GM12801 (cell line): Measurements from ENCODE around the gene PLPPR3.

Experiments used
- CTCF ChIP-seq: IDR thresholded peaks from one replicate; pipeline ENCODE4 v1.5.1; 2011; ENCODE audit warnings: control low read depth; ENCODE audit not compliant: insufficient read length; ENCODE audit errors: extremely low read depth

Gene PLPPR3

GRCh38 chr19:788686-788982, 33.1 kb downstream of the PLPPR3 start:
- TF ChIP-seq CTCF = no peak

DNA sequence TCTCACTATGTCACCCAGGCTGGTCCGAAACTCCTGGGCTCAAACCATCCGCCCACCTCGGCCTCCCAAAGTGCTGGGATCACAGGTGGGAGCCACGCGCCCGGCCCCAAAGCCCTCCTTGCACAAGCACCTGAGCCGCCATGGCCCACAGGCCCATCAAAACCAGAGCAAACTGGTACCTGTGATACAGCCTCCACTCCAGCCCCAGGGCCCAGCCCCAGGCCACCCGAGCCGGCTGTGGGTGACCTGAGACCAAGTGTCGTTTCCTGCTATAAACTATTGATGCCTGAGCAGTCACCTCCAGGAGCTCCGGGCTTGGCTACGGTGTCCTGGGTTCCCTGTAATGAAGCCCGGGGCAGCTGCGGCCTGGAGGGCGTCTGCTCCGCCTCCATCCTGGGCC, 34.2 kb downstream of the PLPPR3 start:
- no peak for TF ChIP-seq CTCF

GRCh38 chr19:784541-784940, 37.2 kb downstream of the PLPPR3 start:
- TF ChIP-seq CTCF = no peak

- no peak for TF ChIP-seq CTCF
Observed at GRCh38 chr19:782878-783668, 38.7 kb downstream of the PLPPR3 start.

DNA sequence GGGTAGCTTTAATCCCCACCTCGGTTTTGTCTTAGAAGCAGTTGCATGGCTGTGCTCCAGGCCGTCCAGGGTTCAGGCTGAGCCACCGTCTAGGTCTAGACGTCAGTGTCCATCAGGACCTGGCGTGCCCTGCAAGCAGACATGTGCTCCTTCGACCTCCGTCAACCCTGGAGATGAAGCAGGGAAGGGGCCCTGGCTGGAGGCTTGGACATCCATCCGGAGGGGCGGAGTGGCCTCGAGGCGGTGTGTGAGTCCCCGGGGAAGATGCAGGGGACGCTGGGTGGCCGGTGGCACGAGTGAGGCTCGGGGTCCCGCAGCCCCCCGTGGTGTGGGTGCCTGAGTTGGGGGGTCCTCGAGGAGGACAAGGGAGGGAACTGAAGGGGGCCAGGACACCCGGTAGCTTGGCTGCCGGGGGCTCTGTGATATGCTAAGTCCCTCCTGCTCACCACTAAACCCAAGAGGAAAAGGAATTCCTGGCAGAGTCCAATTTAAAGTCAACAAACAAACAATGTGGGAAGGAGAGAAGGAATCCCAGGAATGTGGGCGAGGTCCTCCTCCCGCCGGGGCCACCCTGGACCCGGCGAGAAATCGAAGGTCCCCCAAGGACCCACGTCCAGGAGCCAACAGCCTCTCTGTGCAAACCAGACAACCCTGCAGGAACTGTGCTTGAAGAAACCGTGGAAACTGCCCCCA, 39.4 kb downstream of the PLPPR3 start:
- no peak for TF ChIP-seq CTCF

DNA sequence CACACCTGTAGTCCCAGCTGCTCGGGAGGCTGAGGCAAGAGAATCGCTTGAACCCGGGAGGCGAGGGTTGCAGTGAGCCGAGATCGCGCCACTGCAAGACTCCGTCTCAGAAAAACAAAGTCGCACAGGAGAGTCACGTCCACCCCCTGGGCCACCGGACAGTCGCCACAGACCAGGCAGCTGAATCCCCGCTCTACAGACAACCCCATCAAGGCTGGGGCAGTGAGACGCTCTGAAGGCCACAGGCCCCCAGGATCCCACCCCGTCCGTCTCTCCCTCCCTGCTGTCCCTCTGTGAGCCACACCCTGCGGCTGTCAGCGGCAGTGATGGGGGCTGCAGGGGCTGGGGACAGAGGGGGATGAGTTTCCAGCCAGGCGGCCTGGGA, 40.0 kb downstream of the PLPPR3 start:
- TF ChIP-seq CTCF = no peak

DNA sequence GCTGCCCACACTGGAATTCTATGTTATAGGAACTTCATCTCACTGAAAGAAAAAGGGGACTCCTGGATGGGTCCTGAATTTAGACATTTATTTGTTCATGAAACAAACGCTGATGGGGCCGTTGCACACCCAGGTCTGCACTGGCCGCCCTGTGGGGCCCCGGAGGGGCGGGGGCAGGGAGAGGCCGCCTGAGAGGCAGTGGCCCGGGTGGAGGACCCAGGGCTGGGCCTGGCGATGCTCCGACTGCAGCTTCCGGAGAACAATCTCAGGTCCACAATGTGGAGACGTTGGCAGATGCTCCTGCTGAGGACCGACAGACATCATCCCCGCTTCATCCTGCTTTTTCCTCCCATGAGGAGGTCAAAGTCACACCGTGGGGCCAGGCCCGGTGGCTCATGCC, 40.8 kb downstream of the PLPPR3 start:
- TF ChIP-seq CTCF = no peak
